HPDE6-E6E7 (cell line): ENCODE data around the gene TNNI3K.

Source experiments
- DNase-seq: peaks from one replicate; pipeline ENCODE4 v3.0.0; 2011; ENCODE audit warnings: missing footprints; ENCODE audit errors: extremely low spot score

Gene TNNI3K

DNA sequence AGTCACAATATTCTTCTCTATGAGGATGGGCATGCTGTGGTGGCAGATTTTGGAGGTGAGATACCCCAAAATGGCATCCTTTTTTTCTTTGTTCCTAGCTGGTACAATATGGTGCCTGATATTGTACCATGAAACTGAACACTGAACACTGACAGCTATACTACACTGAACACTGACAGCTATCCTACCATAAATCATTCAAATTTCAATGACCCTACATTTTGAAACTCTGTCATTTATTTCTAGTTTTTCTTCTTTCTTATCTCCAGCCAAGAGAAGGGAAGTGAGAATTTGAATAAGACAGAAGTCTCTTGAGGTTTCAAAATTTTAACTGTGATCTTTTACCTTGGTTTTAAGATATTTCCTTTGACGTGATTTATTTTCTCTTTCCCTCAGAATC lies 200.9 kb downstream of the TNNI3K start:
- no peak for DNase-seq

DNA sequence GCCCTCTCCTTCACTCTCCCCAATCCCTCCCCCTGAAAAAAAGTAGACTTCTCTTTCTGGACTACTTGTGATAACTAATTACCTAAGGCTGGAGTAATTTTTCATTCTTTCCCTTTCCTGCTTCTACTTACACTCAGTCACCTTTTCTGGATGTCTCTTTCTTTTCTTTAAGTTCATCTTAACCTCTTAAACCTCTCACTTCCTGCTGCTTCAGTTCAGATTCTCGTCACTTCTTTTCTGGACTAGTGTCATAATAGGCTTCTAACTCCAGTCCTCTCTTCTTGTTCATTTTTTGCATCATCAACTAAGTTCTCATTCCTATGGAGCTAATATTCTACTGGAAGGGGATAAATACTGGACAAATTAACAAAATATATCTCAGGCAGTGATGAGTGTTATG lies 201.8 kb downstream of the TNNI3K start:
- DNase-seq, result no peak

DNA sequence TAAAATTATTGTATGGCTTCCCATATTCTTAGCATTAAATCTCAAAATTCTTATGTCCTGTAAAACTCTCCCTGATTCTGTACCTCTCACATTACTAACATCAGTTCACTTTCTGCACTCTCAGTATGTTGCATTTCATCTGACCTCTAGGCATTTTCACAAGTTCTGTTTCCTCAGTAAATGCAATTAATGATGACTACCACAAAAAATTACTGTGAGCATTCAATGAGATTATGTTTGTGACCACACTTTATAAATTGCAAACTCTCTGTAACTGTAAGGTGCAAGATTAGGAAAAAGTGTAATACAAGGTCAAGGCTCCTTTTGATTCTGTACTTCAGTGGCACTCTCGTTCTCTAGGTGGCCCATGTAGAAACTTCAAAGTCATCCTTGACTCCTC lies 216.8 kb downstream of the TNNI3K start:
- no peak for DNase-seq

DNA sequence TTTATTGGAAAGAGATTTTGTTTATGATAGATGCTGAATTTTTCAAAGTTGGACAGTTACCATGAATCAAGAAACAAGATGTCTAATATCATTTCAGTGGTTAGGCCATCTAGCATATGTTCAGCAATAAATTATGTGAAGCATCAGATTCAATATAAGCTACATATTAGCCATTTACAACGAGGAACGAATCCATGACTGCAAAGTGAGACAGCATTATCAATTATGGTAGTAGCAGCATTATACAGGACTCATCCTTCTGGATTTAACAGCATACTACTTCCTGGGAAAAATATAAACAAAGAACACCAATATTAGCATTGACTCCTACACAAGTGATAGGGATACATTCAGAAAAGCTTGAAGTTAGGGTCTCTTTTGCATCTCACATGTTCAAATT lies 218.1 kb downstream of the TNNI3K start:
- DNase-seq, result no peak

DNA sequence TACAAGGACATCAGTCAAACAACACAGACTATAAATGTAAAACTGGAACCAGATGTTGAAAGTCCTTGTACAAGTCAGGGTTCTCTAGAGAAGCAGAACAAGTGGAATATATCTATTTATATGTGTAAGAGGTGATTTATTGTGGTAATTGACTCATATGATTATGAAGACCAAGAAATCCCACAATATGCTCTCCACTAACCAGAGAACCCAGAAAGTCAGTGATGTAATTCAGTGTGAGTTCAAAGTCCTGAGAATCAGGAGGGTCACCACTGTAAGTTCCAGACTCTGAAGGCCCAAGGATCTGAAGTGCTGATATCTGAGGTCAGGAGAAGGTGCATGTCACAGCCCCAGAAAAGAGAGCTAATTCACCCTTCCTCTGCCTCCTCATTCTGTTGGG lies 220.2 kb downstream of the TNNI3K start:
- no peak for DNase-seq

DNA sequence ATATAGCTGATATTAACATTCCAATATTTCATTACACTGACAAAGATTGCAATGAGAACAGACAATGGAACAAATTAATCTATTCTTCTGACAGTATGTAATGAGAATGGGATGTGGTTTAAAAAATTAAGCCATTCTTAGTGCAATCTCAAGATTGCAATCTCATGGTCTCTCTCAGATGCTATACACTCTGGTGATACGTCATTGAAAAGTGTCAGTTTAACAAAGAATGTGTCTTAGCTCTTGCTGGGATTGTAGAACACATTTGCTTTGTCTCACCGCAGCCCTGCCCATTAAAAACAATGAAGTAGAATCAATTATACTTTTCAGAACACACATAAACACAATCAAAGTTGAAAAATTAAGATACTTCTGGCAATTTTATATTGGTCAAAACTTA lies 222.1 kb downstream of the TNNI3K start:
- no peak for DNase-seq

DNA sequence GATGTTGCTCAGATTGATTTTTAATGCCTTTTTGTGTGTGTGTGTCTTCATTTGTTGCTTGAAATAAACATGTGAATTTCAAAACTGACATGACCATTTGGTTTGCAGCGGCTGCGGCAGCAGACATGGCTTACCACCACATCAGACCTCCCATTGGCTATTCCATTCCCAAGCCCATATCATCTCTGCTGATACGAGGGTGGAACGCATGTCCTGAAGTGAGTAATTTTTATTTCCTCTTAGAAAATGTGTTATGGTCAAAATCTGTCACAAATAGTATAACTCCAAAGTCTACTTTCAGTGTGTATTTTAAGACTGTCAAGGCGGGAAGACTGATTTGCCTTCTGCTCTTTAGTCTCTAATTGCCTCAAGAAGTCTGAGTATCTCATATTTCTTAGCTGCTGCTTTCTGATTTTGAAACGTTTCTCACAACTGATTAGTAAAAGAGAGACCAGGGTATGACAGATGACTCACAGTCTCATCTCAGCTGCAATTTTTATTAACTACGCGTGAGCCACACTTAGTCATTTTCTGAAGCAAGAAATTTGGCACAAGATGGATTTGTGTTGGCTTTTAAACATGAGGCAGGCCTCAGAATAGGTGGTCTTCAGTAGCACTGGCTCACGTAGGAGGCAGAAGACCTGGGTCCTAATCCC lies 228.3 kb downstream of the TNNI3K start:
- peak; percentile 3 for DNase-seq

DNA sequence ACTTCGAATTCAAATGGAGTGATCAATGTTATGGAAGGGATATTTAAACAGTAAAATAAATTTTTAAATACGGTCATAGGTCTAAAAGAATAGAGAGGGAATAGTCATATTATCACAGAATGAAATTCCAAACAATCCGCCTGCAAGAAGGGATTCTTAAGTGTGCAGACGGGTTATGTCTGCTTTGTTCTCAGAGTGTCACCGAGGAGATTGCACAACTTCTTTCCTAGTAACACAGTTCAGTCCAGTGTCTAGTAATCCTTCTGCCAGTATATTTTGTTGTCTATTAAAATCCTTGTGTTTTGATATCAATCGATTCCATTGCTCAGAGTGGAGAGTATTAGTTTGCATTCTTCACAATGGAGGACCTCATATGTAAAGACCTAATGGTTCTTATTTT lies 228.8 kb downstream of the TNNI3K start:
- DNase-seq, result no peak

DNA sequence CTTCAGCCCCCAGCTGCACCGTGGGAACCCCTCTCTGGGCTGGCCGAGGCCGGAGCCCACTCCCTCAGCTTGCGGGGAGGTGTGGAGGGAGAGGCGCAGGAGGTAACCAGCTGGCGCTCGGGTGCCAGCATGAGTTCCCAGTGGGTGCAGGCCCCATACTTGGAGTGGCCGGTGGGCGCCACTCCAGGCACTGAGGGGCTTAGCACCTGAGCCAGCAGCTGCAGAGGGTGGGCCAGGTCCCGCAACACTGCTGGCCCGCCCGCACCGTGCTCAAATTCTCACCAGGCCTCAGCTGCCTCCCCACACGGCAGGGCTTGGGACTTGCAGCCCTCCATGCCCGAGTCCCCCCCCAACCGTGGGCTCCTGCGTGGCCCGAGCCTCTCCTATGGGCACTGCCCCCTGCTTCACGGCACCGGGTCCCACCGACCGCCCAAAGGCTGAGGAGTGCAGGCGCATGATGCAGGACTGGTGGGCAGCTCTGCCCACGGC lies 230.1 kb downstream of the TNNI3K start:
- DNase-seq, result no peak

DNA sequence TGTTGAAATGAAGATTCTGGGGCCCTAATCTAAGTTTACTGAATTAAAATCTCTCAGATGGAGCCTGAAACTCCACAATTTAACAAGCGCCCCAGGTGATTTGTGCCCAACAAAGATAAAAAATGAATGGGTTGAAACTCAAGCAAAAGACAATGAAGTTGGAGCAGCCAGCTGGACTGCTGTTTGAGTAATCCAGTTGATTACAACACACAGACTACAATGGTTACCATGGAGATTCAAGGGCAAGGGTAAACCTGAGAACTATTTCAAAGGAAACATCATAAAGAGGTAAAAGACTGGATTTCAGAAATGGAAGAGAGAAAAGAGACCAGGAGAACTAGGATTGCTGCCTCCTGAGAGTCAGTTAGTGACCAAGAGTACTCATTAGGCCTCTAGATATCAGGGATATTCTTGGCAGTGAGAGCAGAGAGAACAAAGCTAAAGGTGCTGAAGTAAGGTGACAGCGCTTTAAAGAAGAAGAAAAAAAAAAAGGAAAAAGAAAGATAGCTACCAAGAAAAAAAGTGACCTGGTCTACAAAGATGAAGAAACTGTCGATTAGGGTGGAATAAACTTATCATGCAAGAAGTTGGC lies 232.7 kb downstream of the TNNI3K start:
- peak; percentile 4 for DNase-seq

DNA sequence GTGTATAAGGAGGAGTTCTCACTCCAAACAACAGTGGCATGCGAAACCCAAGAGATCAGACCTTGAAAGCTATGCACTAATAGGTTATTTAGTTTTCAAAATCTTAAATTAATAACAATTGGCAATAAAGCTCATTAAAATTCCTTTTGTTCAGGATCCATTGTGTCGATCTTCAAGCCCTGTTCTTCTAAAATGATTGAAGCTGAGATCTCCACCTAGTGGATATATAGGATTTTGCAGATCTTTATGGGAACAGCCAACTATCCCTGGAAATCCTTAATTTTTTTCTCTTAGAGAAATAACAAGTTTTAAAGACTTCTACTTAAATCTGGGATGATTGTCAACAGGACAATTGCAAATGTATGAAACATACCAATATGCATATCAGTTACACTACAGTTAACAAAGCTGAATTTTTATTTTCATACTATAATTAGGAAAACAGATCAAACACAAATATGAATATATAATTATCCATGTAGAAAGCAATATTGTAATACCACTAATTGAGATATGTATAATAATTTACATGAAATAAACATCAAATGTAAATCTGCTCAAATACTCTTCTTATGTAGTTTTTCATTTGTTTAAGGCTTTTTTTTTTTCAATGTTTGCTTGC lies 233.9 kb downstream of the TNNI3K start:
- peak; percentile 19 for DNase-seq

DNA sequence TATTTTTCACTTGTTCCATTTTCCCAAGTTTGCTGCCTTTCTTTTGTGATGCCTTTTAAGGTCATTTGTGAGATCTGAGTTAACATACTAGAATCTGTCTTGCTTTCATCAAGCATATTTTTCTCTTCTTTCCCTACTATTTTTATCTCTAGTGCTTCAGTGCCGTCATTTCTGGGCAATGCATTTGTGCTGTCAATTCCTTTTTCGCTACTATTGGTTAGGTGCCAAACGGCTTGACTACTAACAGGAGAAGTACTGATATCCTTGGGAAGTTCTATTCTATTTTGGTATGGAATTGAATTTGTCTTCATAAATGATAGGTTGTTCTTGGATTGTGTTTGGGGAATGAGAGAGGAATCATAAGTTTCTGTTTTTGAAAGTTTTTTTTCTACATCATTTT lies 235.1 kb downstream of the TNNI3K start:
- DNase-seq, result no peak

DNA sequence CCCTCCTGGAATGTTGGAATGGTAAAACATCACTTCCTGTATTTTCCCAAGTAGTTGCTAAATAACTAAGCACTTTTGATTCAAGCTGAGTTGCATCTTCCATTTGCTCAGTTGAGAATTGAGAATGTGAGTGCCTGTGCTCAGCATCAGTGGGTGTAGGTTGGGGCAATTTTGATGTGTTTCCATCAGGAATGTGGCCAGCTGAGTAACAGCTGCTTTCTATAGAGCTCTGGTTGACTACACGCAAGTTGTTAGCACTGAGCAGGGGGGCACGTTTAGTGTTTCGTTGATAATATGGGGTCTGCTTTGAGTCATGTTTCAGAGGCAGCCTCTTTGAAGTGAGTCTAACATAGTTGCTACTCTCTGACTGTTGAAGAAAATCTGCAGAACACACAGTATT lies 235.7 kb downstream of the TNNI3K start:
- DNase-seq, result no peak

DNA sequence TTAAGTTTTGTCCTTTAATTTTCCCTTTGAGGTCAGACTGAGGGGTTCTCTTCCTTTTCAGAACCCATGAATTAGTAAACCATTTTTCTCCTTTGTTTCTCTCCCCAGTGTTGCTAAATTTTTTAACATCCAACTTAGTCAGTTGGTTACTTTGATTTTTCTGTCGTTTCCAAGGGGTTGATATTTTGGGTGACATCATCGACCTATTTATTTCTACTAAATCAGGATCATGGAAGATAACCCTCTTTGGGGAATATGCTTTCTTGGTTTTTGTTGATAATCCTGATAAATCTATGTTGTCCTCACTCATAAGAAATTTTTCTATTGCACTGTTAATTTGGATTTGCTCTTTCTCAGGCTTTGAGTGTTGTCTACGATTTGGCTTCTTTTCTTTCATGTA lies 236.3 kb downstream of the TNNI3K start:
- no peak for DNase-seq

DNA sequence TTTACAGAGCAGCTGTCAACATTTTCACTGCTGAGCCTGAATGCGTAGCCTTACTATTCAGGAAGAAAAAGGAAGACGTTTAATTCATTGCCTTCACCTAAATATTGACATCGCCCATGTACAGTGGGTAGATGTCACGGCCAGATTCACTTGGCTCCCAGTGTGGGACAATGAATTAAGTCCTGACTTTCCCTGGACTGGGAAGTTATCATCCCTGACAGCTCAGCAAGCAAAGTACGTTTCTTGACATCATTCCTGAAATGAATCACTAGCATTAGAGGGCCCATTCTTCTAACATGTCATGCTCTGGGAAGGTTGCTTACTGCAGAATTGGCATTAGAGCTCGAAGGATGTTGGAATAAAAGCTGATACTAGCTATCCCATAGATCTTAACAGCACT lies 239.4 kb downstream of the TNNI3K start:
- DNase-seq, result no peak

DNA sequence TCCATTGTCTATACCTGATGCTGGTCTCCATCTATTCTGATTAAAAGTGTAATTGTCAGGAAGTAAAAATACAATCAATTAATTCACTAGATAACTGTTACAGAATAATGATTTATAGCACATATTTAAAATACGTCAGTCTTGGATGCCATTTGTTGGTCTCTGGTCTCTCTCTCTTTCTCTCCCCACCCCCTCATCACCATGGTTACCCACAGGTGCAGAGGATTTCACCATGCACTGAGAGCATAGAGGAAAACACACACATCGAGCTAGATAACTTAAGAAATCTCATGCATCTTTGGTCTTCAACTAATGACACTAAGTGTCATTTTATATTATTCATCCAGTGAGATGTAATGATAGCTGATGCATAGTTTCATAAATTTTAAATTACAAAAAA lies 243.8 kb downstream of the TNNI3K start:
- no peak for DNase-seq

DNA sequence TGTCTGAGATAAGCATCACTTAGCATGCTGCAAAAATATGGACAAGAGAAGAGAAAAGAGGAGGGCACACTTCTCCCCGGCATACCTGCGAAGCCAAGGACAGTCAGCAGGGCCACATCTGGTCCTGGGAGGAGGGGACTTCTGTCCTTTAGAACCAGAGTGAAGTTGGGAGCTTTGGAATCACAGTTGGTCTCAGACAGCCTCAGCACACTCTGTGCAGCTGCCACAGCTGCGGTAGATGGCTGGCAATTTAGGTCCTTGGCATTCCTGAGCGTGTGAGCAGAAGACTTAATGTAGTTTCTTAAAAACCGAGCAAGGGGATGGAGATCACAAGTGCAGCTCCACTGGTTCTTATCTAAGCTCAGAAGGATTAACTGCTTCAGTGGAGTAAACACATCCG lies 244.9 kb downstream of the TNNI3K start:
- DNase-seq, result no peak

DNA sequence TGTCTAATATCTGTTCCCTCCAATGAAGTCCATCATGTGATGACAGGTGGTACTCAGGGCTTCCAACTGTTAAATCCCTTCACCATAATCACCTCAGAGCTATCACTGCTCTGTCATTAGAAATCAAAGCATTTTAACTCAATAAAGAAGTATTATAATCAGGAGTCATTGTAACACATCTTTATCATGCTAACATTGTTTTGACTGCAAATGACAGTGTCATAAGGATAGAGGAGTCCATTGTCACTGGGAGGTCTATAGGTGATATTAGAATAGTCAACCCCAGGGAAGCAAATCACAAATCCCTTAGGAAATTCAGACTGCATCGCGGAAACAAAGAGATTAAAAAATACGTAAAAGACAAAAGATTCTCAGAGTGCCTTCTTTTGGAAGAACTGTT lies 246.4 kb downstream of the TNNI3K start:
- DNase-seq, result no peak

DNA sequence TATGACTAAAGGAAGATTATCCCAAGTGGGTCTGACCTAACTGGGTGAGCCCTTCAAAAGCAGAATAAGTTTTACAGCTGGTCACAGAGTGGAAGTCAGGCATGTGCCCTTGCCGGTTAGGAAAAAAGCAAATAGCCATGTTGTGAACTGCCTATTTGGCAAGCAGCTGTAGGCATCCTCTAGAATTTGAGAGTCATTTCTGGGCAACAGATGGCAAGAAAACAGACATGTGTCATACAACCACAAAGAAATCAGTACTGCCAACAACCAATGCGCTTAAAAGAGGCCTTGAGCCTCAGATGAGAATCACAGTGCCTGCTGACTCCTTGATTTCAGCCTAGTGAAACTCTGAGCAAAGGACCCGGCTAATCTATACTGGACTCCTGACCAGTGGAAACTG lies 250.4 kb downstream of the TNNI3K start:
- DNase-seq, result no peak

DNA sequence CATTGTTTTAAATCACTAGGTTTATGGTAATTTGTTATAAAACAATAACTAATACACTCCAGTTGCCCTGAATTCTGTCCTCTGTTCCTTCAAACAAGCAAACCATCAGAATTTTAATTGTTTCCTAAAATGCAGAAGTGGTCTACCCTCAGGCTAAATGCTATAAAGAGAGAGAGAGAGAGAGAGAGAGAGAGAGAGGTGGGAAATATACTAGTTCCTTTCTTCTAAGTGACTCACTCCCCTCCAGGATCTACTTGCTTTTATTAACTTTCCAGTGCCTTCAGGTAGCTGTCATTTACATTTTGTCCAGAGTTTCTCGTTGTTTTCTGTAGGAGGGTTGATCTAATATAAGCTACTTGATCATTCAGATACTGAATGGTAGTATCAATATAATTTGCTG lies 250.8 kb downstream of the TNNI3K start:
- DNase-seq, result no peak

DNA sequence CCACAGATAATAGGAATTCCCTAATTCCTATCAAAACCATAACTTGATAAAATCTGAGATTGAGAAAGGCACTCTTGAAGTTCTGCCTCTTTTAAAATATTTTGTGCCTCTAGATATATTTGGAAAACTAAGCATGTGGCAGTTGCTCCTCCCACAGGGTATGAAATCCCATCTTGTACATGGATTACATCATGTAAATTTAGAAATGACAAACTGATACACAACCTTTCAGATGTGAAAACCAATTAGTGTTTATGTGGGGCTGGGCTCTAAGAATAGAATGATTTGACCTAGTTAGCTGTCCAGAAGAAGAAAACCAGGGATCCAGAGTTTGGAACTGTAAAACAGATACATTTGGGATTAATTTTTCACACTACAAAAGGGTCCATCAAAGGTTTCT lies 261.5 kb downstream of the TNNI3K start:
- DNase-seq, result no peak

DNA sequence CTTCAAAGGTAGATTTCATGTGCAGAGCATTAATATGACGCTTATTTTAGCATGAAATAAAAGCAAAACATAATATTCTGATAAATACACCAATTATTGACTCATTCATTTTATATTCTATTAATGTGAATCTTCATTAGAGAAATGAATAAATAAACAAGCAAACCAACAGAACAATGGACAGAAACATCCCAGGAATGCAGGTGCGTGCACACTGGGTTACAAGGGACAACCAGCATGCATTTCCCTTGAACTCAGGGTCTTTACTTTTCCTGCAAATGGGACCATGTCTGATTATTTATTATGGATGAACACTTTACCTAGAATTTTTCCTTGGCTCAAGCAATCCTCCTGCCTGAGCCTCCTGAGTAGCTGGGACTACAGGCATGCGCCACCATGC lies 263.7 kb downstream of the TNNI3K start:
- DNase-seq, result no peak

DNA sequence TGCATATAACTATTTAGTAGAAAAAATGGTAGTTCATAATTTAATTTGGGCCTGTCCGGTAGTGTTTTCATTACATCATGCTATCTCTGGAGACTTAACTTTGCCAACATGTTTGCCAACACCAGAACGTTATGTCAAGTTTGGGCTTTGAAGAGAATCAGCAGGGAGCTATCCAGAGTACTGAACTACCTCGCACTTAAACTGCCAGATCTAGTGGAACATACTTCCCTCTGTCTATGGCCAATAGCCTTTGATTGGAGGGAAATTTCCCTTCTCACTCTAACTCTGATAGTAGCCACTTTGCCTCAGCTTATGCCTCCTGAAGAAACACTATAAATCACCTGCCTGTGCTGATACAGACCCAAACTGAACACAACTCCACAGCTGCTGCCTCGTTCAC lies 267.2 kb downstream of the TNNI3K start:
- DNase-seq, result peak; percentile 4

DNA sequence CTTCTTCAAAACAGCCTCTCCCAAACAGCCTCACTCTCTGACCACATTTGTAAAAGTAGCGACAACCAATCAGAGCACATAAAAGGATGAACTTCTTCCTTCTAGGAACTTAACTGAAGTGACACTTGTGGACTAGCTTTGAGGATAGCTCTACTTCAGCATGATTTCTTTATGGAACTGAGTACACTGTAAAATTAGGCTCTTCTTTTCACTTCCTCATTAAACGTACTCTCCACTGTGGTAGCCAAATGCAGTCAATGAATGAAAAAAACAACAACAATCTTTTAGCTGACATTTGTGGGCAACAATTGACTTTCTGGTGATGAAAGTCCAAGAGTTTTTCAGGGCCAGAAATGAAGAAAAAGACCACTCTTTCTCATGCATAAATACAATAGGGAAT lies 267.7 kb downstream of the TNNI3K start:
- DNase-seq, result no peak
